ENCODE measurements around the gene TRPM2.
"Not testable (repeated sequence)": the region's sequence is repeated elsewhere in the genome, so short reads cannot be mapped to it uniquely, and the experiment has no call there.

Gene TRPM2

GRCh38 chr21:44478801-44479167 lies 125.4 kb downstream of the TRPM2 start:
- Mint-ChIP-seq H3K27ac (peak overlapping the region in 1 of 2 donors; percentile 23), H3K27me3 (no peaks in the 10 kb centered on the region), H3K9me3 (no peaks in the 10 kb centered on the region), H3K4me3 (no peak overlapping the region), H3K4me1 (peaks cover 17% of the 10 kb centered on the region)
- no peak for ATAC-seq
- DNase-seq = no peak

GRCh38 chr21:44479556-44480199 lies 126.3 kb downstream of the TRPM2 start:
- not testable (repeated sequence) for H3K27ac Mint-ChIP-seq, H3K9me3 Mint-ChIP-seq, H3K27me3 Mint-ChIP-seq, H3K4me3 Mint-ChIP-seq, ATAC-seq
- peaks cover 17% of the 10 kb centered on the region for H3K4me1 Mint-ChIP-seq
- DNase-seq = peak; percentile 46 to 51

GRCh38 chr21:44480200-44481053 lies 127.0 kb downstream of the TRPM2 start:
- no peaks in the 10 kb centered on the region for H3K9me3 Mint-ChIP-seq
- peaks cover 17% of the 10 kb centered on the region for H3K4me1 Mint-ChIP-seq
- peaks cover 7% of the 10 kb centered on the region for H3K27me3 Mint-ChIP-seq
- H3K27ac Mint-ChIP-seq = no peak overlapping the region
- DNase-seq (no peak), ATAC-seq (no peak)
- H3K4me3 Mint-ChIP-seq = no peak overlapping the region

GRCh38 chr21:44482581-44483287 lies 129.3 kb downstream of the TRPM2 start:
- no peak overlapping the region for H3K27ac Mint-ChIP-seq
- peaks cover 25% of the 10 kb centered on the region for H3K4me1 Mint-ChIP-seq
- no peak for ATAC-seq
- H3K4me3 Mint-ChIP-seq = no peak overlapping the region
- H3K27me3 Mint-ChIP-seq = peaks cover 7% of the 10 kb centered on the region
- no peaks in the 10 kb centered on the region for H3K9me3 Mint-ChIP-seq
- no peak for DNase-seq

GRCh38 chr21:44483288-44484237 lies 130.1 kb downstream of the TRPM2 start:
- H3K27ac Mint-ChIP-seq = no peak overlapping the region
- ATAC-seq (no peak), DNase-seq (no peak)
- peaks cover 25% of the 10 kb centered on the region for H3K4me1 Mint-ChIP-seq
- H3K27me3 Mint-ChIP-seq = peaks cover 7% of the 10 kb centered on the region
- no peaks in the 10 kb centered on the region for H3K9me3 Mint-ChIP-seq
- no peak overlapping the region for H3K4me3 Mint-ChIP-seq

GRCh38 chr21:44484498-44485253 lies 131.3 kb downstream of the TRPM2 start:
- Mint-ChIP-seq H3K27ac (peak overlapping the region in 1 of 2 donors; percentile 41), H3K4me3 (peak overlapping the region in 1 of 2 donors; percentile 65), H3K27me3 (peaks cover 7% of the 10 kb centered on the region), H3K9me3 (no peaks in the 10 kb centered on the region), H3K4me1 (peaks cover 15% of the 10 kb centered on the region)
- DNase-seq = no peak
- peak; percentile 47 for ATAC-seq

- Mint-ChIP-seq H3K27ac (no peak overlapping the region), H3K27me3 (peaks cover 7% of the 10 kb centered on the region)
- peak; percentile 80 for ATAC-seq
Measured at GRCh38 chr21:44485254-44485793, 131.9 kb downstream of the TRPM2 start.

GRCh38 chr21:44485796-44486195 lies 132.4 kb downstream of the TRPM2 start:
- H3K27ac Mint-ChIP-seq = no peak overlapping the region
- DNase-seq = no peak
- H3K9me3 Mint-ChIP-seq = no peaks in the 10 kb centered on the region
- H3K4me1 Mint-ChIP-seq = peaks cover 8% of the 10 kb centered on the region
- peak overlapping the region; percentile 65 to 67 for H3K4me3 Mint-ChIP-seq
- peaks cover 7% of the 10 kb centered on the region for H3K27me3 Mint-ChIP-seq
- peak; percentile 23 for ATAC-seq

More at GRCh38 chr21:44485254-44485793, 131.9 kb downstream of the TRPM2 start:
- Mint-ChIP-seq H3K4me1 (peaks cover 8% of the 10 kb centered on the region), H3K4me3 (peak overlapping the region; percentile 65 to 67), H3K9me3 (no peaks in the 10 kb centered on the region)
- peak; percentile 22 to 49 for DNase-seq

- H3K4me3 Mint-ChIP-seq = peak overlapping the region; percentile 30 to 42
- H3K4me1 Mint-ChIP-seq = peaks cover 8% of the 10 kb centered on the region
- peaks cover 7% of the 10 kb centered on the region for H3K27me3 Mint-ChIP-seq
- H3K27ac Mint-ChIP-seq = peak overlapping the region in 1 of 2 donors; percentile 83
- ATAC-seq = no peak
- no peak for DNase-seq
- no peaks in the 10 kb centered on the region for H3K9me3 Mint-ChIP-seq
Measured at GRCh38 chr21:44486302-44486701, 132.9 kb downstream of the TRPM2 start.

GRCh38 chr21:44487831-44488230 lies 134.4 kb downstream of the TRPM2 start:
- peaks cover 11 to 12% of the 10 kb centered on the region in 2 donors for H3K9me3 Mint-ChIP-seq
- DNase-seq (peak; percentile 50 to 51), ATAC-seq (no peak)
- H3K27ac Mint-ChIP-seq = no peak overlapping the region
- H3K4me1 Mint-ChIP-seq = peaks cover 8% of the 10 kb centered on the region
- peaks cover 15% of the 10 kb centered on the region for H3K27me3 Mint-ChIP-seq
- H3K4me3 Mint-ChIP-seq = no peak overlapping the region

GRCh38 chr21:44489962-44490361 lies 136.5 kb downstream of the TRPM2 start:
- Mint-ChIP-seq H3K4me3 (no peak overlapping the region), H3K4me1 (peaks cover 8% of the 10 kb centered on the region), H3K27me3 (peaks cover 16% of the 10 kb centered on the region), H3K27ac (no peak overlapping the region), H3K9me3 (peaks cover 16 to 19% of the 10 kb centered on the region in 2 donors)
- no peak for ATAC-seq
- DNase-seq = no peak

GRCh38 chr21:44490405-44490804 lies 137.0 kb downstream of the TRPM2 start:
- DNase-seq (no peak), ATAC-seq (no peak)
- peaks cover 8% of the 10 kb centered on the region for H3K4me1 Mint-ChIP-seq
- H3K9me3 Mint-ChIP-seq = peaks cover 16 to 19% of the 10 kb centered on the region in 2 donors
- H3K27ac Mint-ChIP-seq = no peak overlapping the region
- H3K4me3 Mint-ChIP-seq = no peak overlapping the region
- peaks cover 20% of the 10 kb centered on the region for H3K27me3 Mint-ChIP-seq

- ATAC-seq (no peak), DNase-seq (no peak)
- no peak overlapping the region for H3K4me3 Mint-ChIP-seq
- peaks cover 16 to 19% of the 10 kb centered on the region in 2 donors for H3K9me3 Mint-ChIP-seq
- peaks cover 6% of the 10 kb centered on the region for H3K4me1 Mint-ChIP-seq
- H3K27ac Mint-ChIP-seq = no peak overlapping the region
- peaks cover 24% of the 10 kb centered on the region for H3K27me3 Mint-ChIP-seq
Measured at GRCh38 chr21:44490816-44491215, 137.4 kb downstream of the TRPM2 start.
